ENCODE measurements around the gene GSN. TPM values are rescaled to one million over a fixed set of nuclear protein-coding genes. Genes with fewer than 3 reads are reported as not detected.

GSN gene
- total RNA-seq, 1 experiment from 2014 or later, result 333 TPM

GRCh38 chr9:121269642-121270254 lies 1.8 kb downstream of the GSN start:
- in situ Hi-C loops (cut with HindIII; ENCODE audit: low sequenced_read_pairs), result no loop called here

GRCh38 chr9:121271368-121272341 lies 3.7 kb downstream of the GSN start:
- no peak for DNase-seq (ENCODE audit: low spot score)
- in situ Hi-C loops (cut with HindIII; ENCODE audit: low sequenced_read_pairs), result no loop called here

More at GRCh38 chr9:121269642-121270254, 1.8 kb downstream of the GSN start:
- no peak for DNase-seq (ENCODE audit: low spot score)

GRCh38 chr9:121272401-121272948 lies 4.5 kb downstream of the GSN start:
- in situ Hi-C loops (cut with HindIII; ENCODE audit: low sequenced_read_pairs), result no loop called here
- DNase-seq (ENCODE audit: low spot score), result no peak

- in situ Hi-C loops (cut with HindIII; ENCODE audit: low sequenced_read_pairs), result no loop called here
- DNase-seq (ENCODE audit: low spot score), result no peak
Measured at GRCh38 chr9:121273064-121273775, 5.3 kb downstream of the GSN start.

GRCh38 chr9:121274851-121275250 lies 6.9 kb downstream of the GSN start:
- DNase-seq (ENCODE audit: low spot score), result no peak
- in situ Hi-C loops (cut with HindIII; ENCODE audit: low sequenced_read_pairs), result no loop called here

- in situ Hi-C loops (cut with HindIII; ENCODE audit: low sequenced_read_pairs), result no loop called here
- DNase-seq (ENCODE audit: low spot score), result no peak
Measured at GRCh38 chr9:121275781-121276658, 8.1 kb downstream of the GSN start.

GRCh38 chr9:121277026-121277425 lies 9.1 kb downstream of the GSN start:
- DNase-seq (ENCODE audit: low spot score), result no peak
- in situ Hi-C loops (cut with HindIII; ENCODE audit: low sequenced_read_pairs), result no loop called here

- in situ Hi-C loops (cut with HindIII; ENCODE audit: low sequenced_read_pairs), result no loop called here
- no peak for DNase-seq (ENCODE audit: low spot score)
Measured at GRCh38 chr9:121277518-121278295, 9.7 kb downstream of the GSN start.

- no peak for DNase-seq (ENCODE audit: low spot score)
- in situ Hi-C loops (cut with HindIII; ENCODE audit: low sequenced_read_pairs), result no loop called here
Measured at GRCh38 chr9:121278477-121279261, 10.7 kb downstream of the GSN start.

- in situ Hi-C loops (cut with HindIII; ENCODE audit: low sequenced_read_pairs), result no loop called here
- no peak for DNase-seq (ENCODE audit: low spot score)
Measured at GRCh38 chr9:121279776-121280388, 11.9 kb downstream of the GSN start.

GRCh38 chr9:121280715-121281613 lies 13.0 kb downstream of the GSN start:
- no peak for DNase-seq (ENCODE audit: low spot score)
- in situ Hi-C loops (cut with HindIII; ENCODE audit: low sequenced_read_pairs), result no loop called here

GRCh38 chr9:121281614-121282276 lies 13.8 kb downstream of the GSN start:
- in situ Hi-C loops (cut with HindIII; ENCODE audit: low sequenced_read_pairs), result no loop called here
- DNase-seq (ENCODE audit: low spot score), result no peak

- in situ Hi-C loops (cut with HindIII; ENCODE audit: low sequenced_read_pairs), result no loop called here
- DNase-seq (ENCODE audit: low spot score), result no peak
Measured at GRCh38 chr9:121282277-121283079, 14.5 kb downstream of the GSN start.

GRCh38 chr9:121283080-121283398 lies 15.1 kb downstream of the GSN start:
- in situ Hi-C loops (cut with HindIII; ENCODE audit: low sequenced_read_pairs), result no loop called here
- no peak for DNase-seq (ENCODE audit: low spot score)
